Adipose tissue (tissue), 3 donors: ENCODE measurements around the gene CRYGN. TPM values are rescaled to one million over a fixed set of nuclear protein-coding genes. Genes with fewer than 3 reads are reported as not detected.

Experiments used
- H3K27ac ChIP-seq: one replicate; pipeline ENCODE4 v1.5.1; 2013; ENCODE audit warnings: low read depth, low read length
- WGBS, 3 donors: extraction: QIAGEN DNeasy Blood & Tissue Kit; methylation state at CpG; one replicate each; pipeline ENCODE4 v1.1.7; 2013; 5-methylcytosine and 5-hydroxymethylcytosine counted together
- polyA plus RNA-seq, 3 donors: library from polyadenylated mRNA; stranded (reverse); fragments of 200-250 nt; gene quantifications; one replicate each; pipeline ENCODE4 v1.2.3, GENCODE V29; 2013
- donor health status: healthy with polysubstance abuse.
- donor health status: Bipolar disorder and iron deficiency.
- donor health status: healthy.

Gene CRYGN
- polyA plus RNA-seq, 3 donors: 0.34 to 0.68 TPM; not detected in 1

DNA sequence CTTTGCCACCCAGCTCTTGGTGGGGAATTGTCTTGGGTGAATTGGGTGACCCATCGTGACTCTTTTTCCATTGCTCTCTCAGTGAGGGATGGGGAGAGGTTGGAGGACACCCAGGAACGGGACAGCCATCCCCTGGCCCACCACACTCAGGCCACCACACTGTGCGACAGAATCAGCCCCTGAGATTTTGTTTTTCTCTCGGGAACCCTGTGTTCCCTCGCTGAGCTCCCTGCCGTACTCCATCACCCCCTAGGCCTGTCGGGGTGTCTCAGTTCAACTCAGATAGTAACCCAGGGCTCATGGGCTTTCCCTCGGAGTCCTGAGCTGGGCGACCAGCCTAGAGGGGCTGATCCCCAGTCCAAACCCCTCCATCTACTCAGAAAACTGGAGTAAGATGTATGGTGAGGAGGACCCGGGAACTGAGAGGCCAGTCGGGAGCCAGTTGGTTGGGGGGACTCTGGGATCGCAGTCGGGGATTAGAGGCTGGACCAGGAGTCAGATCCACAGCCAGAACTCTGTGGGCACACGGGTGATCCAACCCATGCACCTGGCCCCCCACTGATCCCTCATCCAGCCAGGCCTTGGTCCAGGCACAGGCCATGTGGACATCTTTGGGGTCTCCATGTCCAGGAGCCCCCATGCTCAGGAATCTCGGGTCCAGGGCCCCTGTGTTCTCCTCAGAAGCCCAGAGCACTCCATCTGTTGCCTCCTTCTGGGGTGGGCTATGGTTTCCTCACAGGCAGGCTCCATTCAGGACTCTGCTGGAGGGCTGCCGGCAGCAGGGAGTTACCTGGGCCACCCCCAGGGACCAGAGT is 9.3 kb downstream of the CRYGN start:
- WGBS, 3 donors: 90 to 95% (median 90%) methylated on average over 16 of the region's 16 CpGs
- no peak overlapping the region for H3K27ac ChIP-seq

DNA sequence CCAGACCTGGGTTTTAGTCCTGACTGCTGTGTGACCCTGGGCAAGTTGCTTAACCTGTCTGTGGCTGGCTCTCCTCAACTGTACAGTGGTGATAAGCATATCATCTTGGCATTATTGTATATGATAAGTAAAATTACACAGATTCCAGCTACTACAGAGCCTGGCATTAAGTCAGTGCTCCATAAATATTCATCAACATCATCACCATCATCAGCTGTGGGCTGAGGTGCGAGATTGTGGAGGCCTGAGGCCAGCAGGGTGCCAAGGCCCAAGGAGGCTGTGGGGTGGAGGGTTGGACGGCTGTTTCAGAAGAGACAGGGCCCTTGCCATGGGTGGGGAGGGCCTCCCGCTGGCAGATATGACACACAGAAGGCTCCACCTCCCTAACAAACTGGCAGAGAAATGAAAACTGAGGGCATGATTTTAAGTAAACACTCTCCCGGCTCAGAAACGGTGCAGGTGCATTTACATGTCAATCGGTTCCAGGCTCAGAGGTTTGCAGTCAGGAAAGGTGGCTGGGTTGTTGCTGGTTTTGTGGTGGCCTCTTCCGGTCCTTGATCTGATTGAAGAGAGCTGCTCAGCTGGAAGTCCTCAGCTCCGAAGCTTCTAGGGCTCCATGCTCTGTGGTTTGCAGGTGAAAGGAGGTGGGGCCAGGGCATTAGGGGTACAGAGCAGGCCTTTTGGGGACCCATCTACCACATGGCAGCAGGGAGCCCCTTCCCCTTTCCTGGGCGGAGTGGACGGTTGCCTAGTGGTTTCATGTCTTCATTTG is 10.2 kb downstream of the CRYGN start:
- WGBS, 3 donors: 28 to 54% (median 44%) methylated on average over 10 of the region's 10 CpGs

DNA sequence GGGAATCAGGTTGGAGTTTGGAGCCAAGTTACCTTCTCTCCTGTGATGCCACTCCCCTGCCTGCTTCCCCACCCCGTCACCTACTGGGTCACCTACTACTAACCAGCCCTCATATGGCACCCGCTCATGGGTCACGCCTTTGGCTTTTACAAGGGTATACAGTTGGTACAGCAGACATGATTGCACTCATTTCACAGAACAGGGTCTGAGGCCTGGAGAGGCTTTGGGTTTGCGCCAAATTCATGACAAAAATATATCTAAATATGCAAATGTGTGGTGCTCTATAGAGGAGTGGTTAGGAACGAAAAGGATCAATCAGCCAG is 10.7 kb downstream of the CRYGN start:
- H3K27ac ChIP-seq: no peak overlapping the region
- WGBS, 3 donors: 87 to 92% (median 90%) methylated on average over 5 of the region's 5 CpGs

More for the DNA sequence above, 10.2 kb downstream of the CRYGN start:
- H3K27ac ChIP-seq: no peak overlapping the region

- H3K27ac ChIP-seq: no peak overlapping the region
- WGBS, 3 donors: 48 to 63% (median 50%) methylated on average over 13 of the region's 13 CpGs
These were observed 11.3 kb downstream of the CRYGN start for GRCh38 chr7:151428378-151429236.

- H3K27ac ChIP-seq: no peak overlapping the region
- WGBS, 3 donors: 51 to 80% (median 76%) methylated on average over 10 of the region's 10 CpGs
These were observed 12.1 kb downstream of the CRYGN start for GRCh38 chr7:151427705-151428377.

DNA sequence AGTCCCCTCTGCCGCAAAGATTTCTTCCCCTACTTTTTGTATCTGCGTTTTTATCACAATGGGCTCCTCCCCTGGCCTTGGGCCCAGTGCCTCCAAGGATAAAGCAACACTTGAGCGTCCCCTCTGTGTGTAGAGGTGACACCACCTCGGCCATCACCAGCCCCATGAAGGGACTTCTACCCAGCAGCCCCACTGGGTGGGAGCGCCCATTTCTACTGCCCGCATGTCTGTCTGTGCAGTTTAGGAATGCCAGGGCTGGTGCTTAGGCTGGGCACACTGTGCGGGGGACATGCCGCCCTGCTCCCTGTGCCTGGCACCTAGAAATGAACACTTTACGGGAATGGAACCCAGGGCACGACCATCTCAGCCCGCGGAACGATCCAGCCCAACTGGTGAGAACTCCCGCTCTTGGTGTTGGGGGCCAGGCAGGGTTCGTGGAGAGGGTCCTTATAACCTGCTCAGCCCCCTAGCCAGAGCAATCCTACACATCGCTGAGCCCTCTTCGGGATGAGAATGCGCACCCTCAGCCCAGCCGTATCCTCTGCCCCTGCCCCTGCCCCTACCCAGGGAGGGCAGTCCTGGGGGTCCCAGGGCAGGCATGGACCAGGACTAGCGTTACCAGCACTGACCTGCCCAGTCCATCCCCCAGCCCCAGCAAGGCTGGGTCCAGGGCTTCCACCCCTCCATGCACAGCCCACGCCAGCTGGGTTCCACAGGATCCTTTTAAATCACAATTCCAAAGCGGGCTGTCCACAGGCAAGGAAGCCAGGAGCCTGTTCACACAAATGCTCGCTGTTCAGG is 12.8 kb downstream of the CRYGN start:
- no peak overlapping the region for H3K27ac ChIP-seq
- WGBS, 3 donors: 79 to 83% (median 82%) methylated on average over 23 of the region's 23 CpGs

GRCh38 chr7:151426441-151426903 is 13.5 kb downstream of the CRYGN start:
- 35 to 65% (median 39%) methylated on average over 14 of the region's 14 CpGs for WGBS, 3 donors
- H3K27ac ChIP-seq: no peak overlapping the region

- no peak overlapping the region for H3K27ac ChIP-seq
- 50 to 67% (median 61%) methylated on average over 7 of the region's 7 CpGs for WGBS, 3 donors
These were observed 14.1 kb downstream of the CRYGN start for GRCh38 chr7:151425670-151426440.

DNA sequence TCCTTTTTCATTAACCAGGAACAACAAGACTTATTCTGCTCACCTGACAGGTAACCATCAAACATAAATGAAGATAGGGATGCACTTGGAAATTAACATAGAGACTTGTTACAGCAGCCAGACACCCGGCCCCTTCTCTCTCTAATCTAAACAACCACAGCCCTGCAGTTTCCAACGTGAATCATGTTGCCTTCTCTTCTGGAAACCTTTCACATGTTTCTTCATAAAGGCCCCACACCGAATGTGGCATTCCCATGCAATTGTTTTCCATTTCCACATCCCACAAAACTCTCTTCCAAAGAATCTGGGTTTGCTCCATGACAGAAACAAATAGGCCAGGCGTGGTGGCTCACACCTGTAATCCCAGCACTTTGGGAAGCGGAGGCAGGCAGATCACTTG is 15.1 kb downstream of the CRYGN start:
- no peak overlapping the region for H3K27ac ChIP-seq
- WGBS, 3 donors: 65 to 89% (median 83%) methylated on average over 5 of the region's 5 CpGs

GRCh38 chr7:151423936-151424335 is 16.0 kb downstream of the CRYGN start:
- 68 to 83% (median 76%) methylated on average over 5 of the region's 5 CpGs for WGBS, 3 donors
- H3K27ac ChIP-seq: no peak overlapping the region

DNA sequence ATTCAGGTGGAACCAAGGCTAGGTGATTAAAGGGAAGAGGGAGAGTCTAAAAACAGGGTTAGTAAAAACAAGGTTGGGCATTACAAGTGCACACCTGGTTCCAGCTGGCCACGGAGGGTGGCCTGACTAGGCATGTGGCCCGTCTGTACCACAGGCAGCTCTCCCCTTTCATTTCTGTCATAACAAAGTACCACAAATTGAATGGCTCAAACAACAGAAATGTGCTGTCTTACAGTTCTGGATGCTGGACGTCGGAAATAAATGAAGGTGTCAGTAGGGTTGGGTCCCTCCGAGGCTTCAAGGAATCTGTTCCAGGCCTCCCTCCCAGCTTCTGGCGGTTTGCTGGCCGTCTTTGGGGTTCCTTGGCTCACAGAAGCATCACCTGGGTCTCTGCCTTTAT is 16.7 kb downstream of the CRYGN start:
- no peak overlapping the region for H3K27ac ChIP-seq
- WGBS, 3 donors: 78 to 79% (median 78%) methylated on average over 7 of the region's 7 CpGs

GRCh38 chr7:151422212-151422611 is 17.7 kb downstream of the CRYGN start:
- WGBS, 3 donors: 85 to 88% (median 87%) methylated on average over 5 of the region's 5 CpGs
- no peak overlapping the region for H3K27ac ChIP-seq

DNA sequence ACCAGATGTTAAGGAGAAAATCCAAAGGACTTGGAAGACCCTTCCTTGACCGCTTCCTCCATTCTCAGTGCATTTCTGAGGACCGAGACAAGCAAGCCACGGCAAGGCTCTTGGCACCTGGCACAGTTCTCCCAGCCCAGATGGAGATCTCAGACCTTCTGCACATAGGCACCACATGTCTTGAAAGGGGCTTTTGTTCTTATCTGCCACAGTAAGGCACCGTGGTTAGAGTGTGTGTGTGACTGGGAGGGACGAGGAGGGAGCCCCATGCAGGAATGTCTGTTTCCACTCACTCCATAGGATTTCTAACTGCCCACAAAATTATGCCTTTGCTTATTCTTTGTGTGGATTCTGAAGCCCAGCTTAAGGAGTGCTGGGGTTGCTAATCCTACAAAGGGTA is 19.8 kb downstream of the CRYGN start:
- WGBS, 3 donors: 66 to 87% (median 72%) methylated on average over 5 of the region's 5 CpGs
- no peak overlapping the region for H3K27ac ChIP-seq

- WGBS, 3 donors: 30 to 68% (median 38%) methylated on average over 11 of the region's 11 CpGs
- H3K27ac ChIP-seq: no peak overlapping the region
These were observed 23.0 kb downstream of the CRYGN start for GRCh38 chr7:151416941-151417315.

DNA sequence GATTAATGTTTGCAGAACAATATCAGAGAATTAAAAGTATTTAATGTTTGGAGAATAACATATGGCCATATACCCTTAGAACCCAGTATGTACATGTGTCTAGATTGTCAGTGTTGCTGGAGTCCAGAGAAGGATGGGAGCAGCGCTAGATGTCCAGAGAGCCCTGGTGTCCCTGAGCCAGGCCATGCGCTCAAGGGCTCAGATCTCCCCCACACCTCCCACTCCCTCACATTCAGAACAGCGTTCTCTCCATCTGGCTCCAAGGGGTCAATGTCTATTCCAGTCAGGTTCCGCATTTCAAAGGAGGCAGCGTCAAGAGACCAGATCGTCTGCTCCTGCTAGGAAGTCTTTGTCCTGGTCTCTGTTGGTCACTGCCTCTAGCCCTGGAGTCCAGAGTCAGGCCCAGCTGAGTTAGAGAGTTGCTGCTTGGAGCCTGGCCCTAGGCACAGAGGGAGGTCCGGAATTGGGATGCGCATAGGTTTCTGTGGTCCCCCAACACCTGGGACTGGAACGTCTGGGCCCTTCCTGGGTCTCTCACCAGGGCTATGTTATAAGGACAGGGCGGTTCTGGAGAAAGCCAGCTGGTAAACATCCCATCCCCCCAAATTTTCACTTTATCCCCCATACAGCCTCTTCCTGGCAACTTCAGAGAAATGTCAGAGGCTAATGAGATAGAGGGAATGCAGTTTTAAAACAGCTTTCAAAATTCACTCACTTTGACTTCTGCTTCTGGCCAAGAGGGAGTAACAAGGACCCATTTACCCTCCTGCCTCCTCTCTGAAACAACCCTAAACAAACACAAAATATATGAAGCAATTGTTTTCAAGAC is 23.6 kb downstream of the CRYGN start:
- no peak overlapping the region for H3K27ac ChIP-seq
- 69 to 76% (median 76%) methylated on average over 10 of the region's 10 CpGs for WGBS, 3 donors
